Smooth muscle cell (in vitro differentiated cells): ENCODE results near the gene CXorf58. TPM values are rescaled to one million over a fixed set of nuclear protein-coding genes. Genes with fewer than 3 reads are reported as not detected.

Experiments used
- DNase-seq: peaks from one replicate; lab custom pipeline; 2025; ENCODE audit not compliant: unreplicated experiment; lab: John Stamatoyannopoulos, UW
- H2AFZ ChIP-seq: fragments of 200-600 bp; sonication (generic); 2 replicates; pipeline ENCODE4 v1.6.0; 2016; ENCODE audit warnings: antibody characterized with exemption, low read depth, mild to moderate bottlenecking
- H3F3A ChIP-seq: fragments of 200-600 bp; sonication (generic); 2 replicates; pipeline ENCODE4 v1.6.0; 2017; ENCODE audit warnings: antibody characterized with exemption, low read depth
- H3K27ac ChIP-seq: fragments of 200-600 bp; sonication (generic); 2 replicates; pipeline ENCODE4 v1.5.1; 2016; ENCODE audit warnings: low read depth, mild to moderate bottlenecking
- H3K27me3 ChIP-seq: fragments of 200-600 bp; sonication (generic); 2 replicates; pipeline ENCODE4 v1.6.1; 2016; ENCODE audit warnings: low read depth, mild to moderate bottlenecking
- H3K36me3 ChIP-seq: fragments of 200-600 bp; sonication (generic); 2 replicates; pipeline ENCODE4 v1.5.1; 2016; ENCODE audit warnings: low read depth
- H3K4me1 ChIP-seq: fragments of 200-600 bp; sonication (generic); 2 replicates; pipeline ENCODE4 v1.5.1; 2016; ENCODE audit warnings: low read depth
- H3K4me2 ChIP-seq: fragments of 200-600 bp; sonication (generic); 2 replicates; pipeline ENCODE4 v1.6.0; 2016; ENCODE audit warnings: mild to moderate bottlenecking
- H3K4me3 ChIP-seq: fragments of 200-600 bp; sonication (generic); 2 replicates; pipeline ENCODE4 v1.5.1; 2016; ENCODE audit warnings: mild to moderate bottlenecking
- H3K79me2 ChIP-seq: fragments of 200-600 bp; sonication (generic); 2 replicates; pipeline ENCODE4 v1.6.0; 2016; ENCODE audit warnings: low read depth, mild to moderate bottlenecking
- H3K9ac ChIP-seq: fragments of 200-600 bp; sonication (generic); 2 replicates; pipeline ENCODE4 v1.6.0; 2016; ENCODE audit warnings: low read depth
- H3K9me3 ChIP-seq: fragments of 200-600 bp; sonication (generic); replicated peaks from 2 replicates; pipeline ENCODE4 v1.5.1; 2016; ENCODE audit warnings: low read depth
- H4K20me1 ChIP-seq: fragments of 200-600 bp; sonication (generic); 2 replicates; pipeline ENCODE4 v1.6.0; 2016; ENCODE audit warnings: low read depth
- WGBS: methylation state at CpG from one replicate; pipeline ENCODE4 v1.1.7; 2016; ENCODE audit warnings: low lambda C conversion rate; 5-methylcytosine and 5-hydroxymethylcytosine counted together
- polyA plus RNA-seq: library from polyadenylated mRNA; unstranded; fragments of >200 nt; fragmentation: Nextera tagmentation; extraction: Ambion mirVana; gene quantifications from 2 replicates; pipeline ENCODE4 v1.2.1, GENCODE V29; 2016
- total RNA-seq: library from RNA; depleted of rRNA; stranded (reverse); fragments of >200 nt; gene quantifications from 2 replicates; pipeline ENCODE4 v1.2.3, GENCODE V29; 2014
- TF ChIP-seq, protein P1 (sequence below): fragments of 200-600 bp; sonication (generic); IDR thresholded peaks from 2 replicates; pipeline ENCODE4 v1.5.1; 2017; ENCODE audit warnings: borderline replicate concordance, mild to moderate bottlenecking, antibody characterized with exemption; ENCODE audit not compliant: insufficient read depth, poor library complexity, severe bottlenecking

The CXorf58 gene
- total and polyA plus RNA-seq, 2 experiments from 2014 or later = not detected

GRCh38 chrX:23864742-23865326 lies 43.0 kb upstream of the CXorf58 start:
- Histone ChIP-seq H3K9ac (no peak overlapping the region), H3K27me3 (no peaks in the 10 kb centered on the region), H3K4me3 (no peak overlapping the region), H3K79me2 (no peaks in the 10 kb centered on the region), H3K27ac (no peak overlapping the region), H3K4me1 (no peaks in the 10 kb centered on the region), H3K9me3 (no peaks in the 10 kb centered on the region), H3F3A (no peaks in the 10 kb centered on the region), H2AFZ (no peak overlapping the region), H4K20me1 (no peaks in the 10 kb centered on the region), H3K36me3 (no peaks in the 10 kb centered on the region), H3K4me2 (no peak overlapping the region)
- DNase-seq = no peak
- 92% methylated on average over 5 of the region's 5 CpGs for WGBS
- TF ChIP-seq, protein P1, sequence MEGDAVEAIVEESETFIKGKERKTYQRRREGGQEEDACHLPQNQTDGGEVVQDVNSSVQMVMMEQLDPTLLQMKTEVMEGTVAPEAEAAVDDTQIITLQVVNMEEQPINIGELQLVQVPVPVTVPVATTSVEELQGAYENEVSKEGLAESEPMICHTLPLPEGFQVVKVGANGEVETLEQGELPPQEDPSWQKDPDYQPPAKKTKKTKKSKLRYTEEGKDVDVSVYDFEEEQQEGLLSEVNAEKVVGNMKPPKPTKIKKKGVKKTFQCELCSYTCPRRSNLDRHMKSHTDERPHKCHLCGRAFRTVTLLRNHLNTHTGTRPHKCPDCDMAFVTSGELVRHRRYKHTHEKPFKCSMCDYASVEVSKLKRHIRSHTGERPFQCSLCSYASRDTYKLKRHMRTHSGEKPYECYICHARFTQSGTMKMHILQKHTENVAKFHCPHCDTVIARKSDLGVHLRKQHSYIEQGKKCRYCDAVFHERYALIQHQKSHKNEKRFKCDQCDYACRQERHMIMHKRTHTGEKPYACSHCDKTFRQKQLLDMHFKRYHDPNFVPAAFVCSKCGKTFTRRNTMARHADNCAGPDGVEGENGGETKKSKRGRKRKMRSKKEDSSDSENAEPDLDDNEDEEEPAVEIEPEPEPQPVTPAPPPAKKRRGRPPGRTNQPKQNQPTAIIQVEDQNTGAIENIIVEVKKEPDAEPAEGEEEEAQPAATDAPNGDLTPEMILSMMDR = no peak

GRCh38 chrX:23870041-23870440 lies 37.8 kb upstream of the CXorf58 start:
- Histone ChIP-seq H3K79me2 (no peaks in the 10 kb centered on the region), H3K4me1 (peaks cover 9% of the 10 kb centered on the region), H3K36me3 (no peaks in the 10 kb centered on the region), H4K20me1 (no peaks in the 10 kb centered on the region), H3K4me3 (no peak overlapping the region), H3K9ac (no peak overlapping the region), H3F3A (no peaks in the 10 kb centered on the region), H3K4me2 (no peak overlapping the region), H3K27me3 (no peaks in the 10 kb centered on the region), H3K9me3 (no peaks in the 10 kb centered on the region), H2AFZ (no peak overlapping the region), H3K27ac (no peak overlapping the region)
- WGBS = 88% methylated on average over 2 of the region's 2 CpGs
- DNase-seq = no peak
- TF ChIP-seq, protein P1 = no peak

- Histone ChIP-seq H3K9ac (no peak overlapping the region), H3K4me1 (peaks cover 9% of the 10 kb centered on the region), H3K4me3 (no peak overlapping the region), H3K27ac (no peak overlapping the region), H2AFZ (no peak overlapping the region), H3K9me3 (no peaks in the 10 kb centered on the region), H4K20me1 (no peaks in the 10 kb centered on the region), H3K4me2 (no peak overlapping the region), H3K36me3 (no peaks in the 10 kb centered on the region), H3K79me2 (no peaks in the 10 kb centered on the region), H3F3A (no peaks in the 10 kb centered on the region), H3K27me3 (no peaks in the 10 kb centered on the region)
- DNase-seq = no peak
- TF ChIP-seq, protein P1 = no peak
- 84% methylated on average over 4 of the region's 4 CpGs for WGBS
Measured at GRCh38 chrX:23871905-23872546, 35.8 kb upstream of the CXorf58 start.
